ENCODE measurements around the gene KLHL11.

- TF ChIP-seq CTCF (conservative IDR thresholded peaks at IDR 0.05) (no peak), EZH2 (IDR thresholded peaks at IDR 0.05; ENCODE audit: low read depth) (no peak)
Observed at GRCh38 chr17:41860254-41860931, 4.8 kb downstream of the KLHL11 start.

Data from PC-9 (cell line).